Pancreas (tissue), 10 donors: ENCODE measurements around the gene TTC13. TPM values are rescaled to one million over a fixed set of nuclear protein-coding genes. Genes with fewer than 3 reads are reported as not detected.

ENCODE experiments used
- ATAC-seq, 4 donors: fragments of 200-7000 bp; cut with Tn5 transposase; one replicate each; pipeline versions ENCODE4 v1.8.0 to v1.9.1; 2020; ENCODE audit warnings: mild to moderate bottlenecking in 4 of 4, moderate library complexity in 4 of 4
- DNase-seq, 6 donors: peaks; one replicate each; pipeline ENCODE4 v3.0.0-alpha.2; 2020
- FAIRE-seq: peaks from 2 replicates; lab custom pipeline; 2012; peaks lifted over from hg19 to GRCh38; lab: Jason Lieb, UNC
- H3K27ac ChIP-seq, 4 donors: fragments of 200-600 bp; sonication (generic); 1 replicate in 3 of 4; 2 replicates in 1 of 4; pipeline versions ENCODE4 v1.5.0 to v1.8.0; 2020
- H3K27me3 ChIP-seq, 4 donors: fragments of 200-600 bp; one replicate each; pipeline ENCODE4 v1.8.0; 2021
- H3K36me3 ChIP-seq, 3 donors: fragments of 200-600 bp; sonication (generic) in 1 of 3; one replicate each; pipeline versions ENCODE4 v1.5.0 to v1.8.0; 2020 to 2021
- H3K4me1 ChIP-seq, 3 donors: fragments of 200-600 bp; one replicate each; pipeline ENCODE4 v1.8.0; 2021
- H3K4me3 ChIP-seq, 4 donors: fragments of 200-600 bp; sonication (generic) in 2 of 4; one replicate each; pipeline versions ENCODE4 v1.5.0 to v1.8.0; 2020 to 2021
- H3K9me3 ChIP-seq, 4 donors: fragments of 200-600 bp; one replicate each; pipeline ENCODE4 v1.8.0; 2021
- WGBS, 2 donors: extraction: QIAGEN DNeasy Blood & Tissue Kit; methylation state at CpG; one replicate each; pipeline ENCODE4 v1.1.7; 2013; 5-methylcytosine and 5-hydroxymethylcytosine counted together
- intact Hi-C, 3 donors: fragments of 100-400 bp; cut with DNase I; formaldehyde crosslinking; loops; one replicate each; pipeline versions ENCODE4 v1.11.1 to v1.14.2; 2022
- polyA plus RNA-seq, 2 donors: library from polyadenylated mRNA; stranded (reverse); fragments of 200-250 nt; gene quantifications; one replicate each; pipeline ENCODE4 v1.2.3, GENCODE V29; 2013
- total RNA-seq, 6 donors: library from RNA; stranded (reverse); fragmentation: NEBNext Ultra II Directional in 4 of 6; extraction: Animal tissue kit (Norgen Biotek cat#: 25700) in 4 of 6; gene quantifications; one replicate each; pipeline versions ENCODE4 v1.2.1 to v1.2.4, GENCODE V29; 2021 to 2023
- TF ChIP-seq, protein P1 (sequence below), 4 donors: fragments of 200-600 bp; sonication (generic) in 3 of 4; IDR thresholded peaks; one replicate each; pipeline versions ENCODE4 v1.5.0 to v1.8.0; 2021; ENCODE audit warnings: antibody characterized with exemption in 4 of 4
- donor health status: healthy with polysubstance abuse.
- donor health status: DM: no; HTN: no; CAD: no; lungs with moderate emphysema.
- donor health status: DM: no; HTN: no; CAD: no.
- donor health status: control.
- donor health status: control.
- donor health status: Bipolar disorder and iron deficiency.
- donor health status: DM: yes; HTN: yes; CAD: no.
- donor health status: DM: no; HTN: no; CAD: no.
- donor health status: DM: no; HTN: no; CAD: no.
- donor health status: DM: yes; HTN: yes; CAD: no.

Gene TTC13
- total and polyA plus RNA-seq, 8 donors: 5.3 to 17.0 (median 8.8) TPM

DNA sequence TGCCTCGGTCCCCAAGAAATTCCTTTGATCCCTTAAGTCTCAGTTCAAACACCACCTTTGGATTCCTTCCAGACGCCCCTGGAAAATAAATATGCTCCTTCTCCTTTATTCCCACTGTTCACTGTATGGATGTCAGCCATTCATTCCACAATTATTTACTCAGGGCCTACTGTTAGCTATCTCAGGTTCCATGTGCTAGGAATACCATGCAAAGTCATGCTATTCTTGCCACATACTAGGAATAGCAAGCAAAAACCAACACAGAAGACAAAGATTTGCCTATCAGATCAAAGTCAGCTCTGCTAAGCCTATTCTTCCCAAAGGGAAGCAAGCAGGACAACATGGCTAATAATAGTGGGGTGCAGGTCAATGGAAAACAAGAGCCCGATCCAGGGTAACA, 29.8 kb downstream of the TTC13 start:
- FAIRE-seq: no peak

DNA sequence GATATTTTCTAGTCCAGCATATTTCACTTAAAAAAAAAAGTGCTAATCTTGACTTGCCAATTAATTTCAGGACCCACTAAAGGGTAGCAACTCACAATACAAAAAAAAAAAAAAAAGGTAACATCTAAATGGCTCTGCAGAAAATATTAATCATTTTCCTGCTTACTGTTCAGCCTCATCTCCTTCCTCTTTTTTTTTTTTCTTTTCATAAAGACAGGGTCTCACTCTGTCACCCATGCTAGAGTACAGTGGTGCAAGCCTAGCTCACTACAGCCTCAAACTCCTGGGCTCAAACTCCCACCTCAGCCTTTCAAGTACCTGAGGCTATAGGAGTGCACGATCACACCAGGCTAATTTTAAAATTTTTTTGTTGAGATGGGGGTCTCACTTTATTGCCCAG, 30.4 kb downstream of the TTC13 start:
- no peaks in the 10 kb centered on the region for H3K9me3 ChIP-seq
- no peak overlapping the region for H3K27ac ChIP-seq
- ATAC-seq (no peak), FAIRE-seq (no peak), DNase-seq (no peak)
- H3K4me3 ChIP-seq: no peak overlapping the region
- no peaks in the 10 kb centered on the region for H3K27me3 ChIP-seq
- intact Hi-C loops: no loop called here
- TF ChIP-seq, protein P1, sequence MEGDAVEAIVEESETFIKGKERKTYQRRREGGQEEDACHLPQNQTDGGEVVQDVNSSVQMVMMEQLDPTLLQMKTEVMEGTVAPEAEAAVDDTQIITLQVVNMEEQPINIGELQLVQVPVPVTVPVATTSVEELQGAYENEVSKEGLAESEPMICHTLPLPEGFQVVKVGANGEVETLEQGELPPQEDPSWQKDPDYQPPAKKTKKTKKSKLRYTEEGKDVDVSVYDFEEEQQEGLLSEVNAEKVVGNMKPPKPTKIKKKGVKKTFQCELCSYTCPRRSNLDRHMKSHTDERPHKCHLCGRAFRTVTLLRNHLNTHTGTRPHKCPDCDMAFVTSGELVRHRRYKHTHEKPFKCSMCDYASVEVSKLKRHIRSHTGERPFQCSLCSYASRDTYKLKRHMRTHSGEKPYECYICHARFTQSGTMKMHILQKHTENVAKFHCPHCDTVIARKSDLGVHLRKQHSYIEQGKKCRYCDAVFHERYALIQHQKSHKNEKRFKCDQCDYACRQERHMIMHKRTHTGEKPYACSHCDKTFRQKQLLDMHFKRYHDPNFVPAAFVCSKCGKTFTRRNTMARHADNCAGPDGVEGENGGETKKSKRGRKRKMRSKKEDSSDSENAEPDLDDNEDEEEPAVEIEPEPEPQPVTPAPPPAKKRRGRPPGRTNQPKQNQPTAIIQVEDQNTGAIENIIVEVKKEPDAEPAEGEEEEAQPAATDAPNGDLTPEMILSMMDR (IDR thresholded peaks at IDR 0.05): no peak
- H3K36me3 ChIP-seq: no peaks in the 10 kb centered on the region
- H3K4me1 ChIP-seq: no peaks in the 10 kb centered on the region
- 90 to 95% methylated on average over 1 of the region's 1 CpG for WGBS, 2 donors

More for the DNA sequence above, 29.8 kb downstream of the TTC13 start:
- no peaks in the 10 kb centered on the region for H3K27me3 ChIP-seq
- 83 to 86% methylated on average over 3 of the region's 3 CpGs for WGBS, 2 donors
- no peak overlapping the region for H3K4me3 ChIP-seq
- intact Hi-C loops: no loop called here
- no peaks in the 10 kb centered on the region for H3K9me3 ChIP-seq
- H3K4me1 ChIP-seq: no peaks in the 10 kb centered on the region
- no peak for DNase-seq
- no peaks in the 10 kb centered on the region for H3K36me3 ChIP-seq
- TF ChIP-seq, protein P1 (IDR thresholded peaks at IDR 0.05): no peak
- no peak for ATAC-seq
- H3K27ac ChIP-seq: no peak overlapping the region

GRCh38 chr1:230943048-230943593, 35.5 kb downstream of the TTC13 start:
- Histone ChIP-seq H3K27ac (no peak overlapping the region), H3K4me1 (peaks cover 9 to 14% (median 13%) of the 10 kb centered on the region in 3 donors), H3K27me3 (no peaks in the 10 kb centered on the region), H3K9me3 (no peaks in the 10 kb centered on the region), H3K36me3 (no peaks in the 10 kb centered on the region), H3K4me3 (no peak overlapping the region)
- TF ChIP-seq, protein P1 (IDR thresholded peaks at IDR 0.05): no peak
- ATAC-seq: no peak
- intact Hi-C loops: no loop called here
- no peak for DNase-seq
- 98 to 99% methylated on average over 2 of the region's 2 CpGs for WGBS, 2 donors
- no peak for FAIRE-seq

GRCh38 chr1:230940848-230941247, 37.8 kb downstream of the TTC13 start:
- Histone ChIP-seq H3K27ac (no peak overlapping the region), H3K4me3 (no peak overlapping the region), H3K27me3 (no peaks in the 10 kb centered on the region), H3K4me1 (peaks cover 9 to 14% (median 13%) of the 10 kb centered on the region in 3 donors), H3K9me3 (no peaks in the 10 kb centered on the region), H3K36me3 (no peaks in the 10 kb centered on the region)
- DNase-seq: no peak
- intact Hi-C loops: no loop called here
- ATAC-seq: no peak
- no peak for FAIRE-seq
- TF ChIP-seq, protein P1 (IDR thresholded peaks at IDR 0.05): no peak
- 96 to 100% methylated on average over 1 of the region's 1 CpG for WGBS, 2 donors

DNA sequence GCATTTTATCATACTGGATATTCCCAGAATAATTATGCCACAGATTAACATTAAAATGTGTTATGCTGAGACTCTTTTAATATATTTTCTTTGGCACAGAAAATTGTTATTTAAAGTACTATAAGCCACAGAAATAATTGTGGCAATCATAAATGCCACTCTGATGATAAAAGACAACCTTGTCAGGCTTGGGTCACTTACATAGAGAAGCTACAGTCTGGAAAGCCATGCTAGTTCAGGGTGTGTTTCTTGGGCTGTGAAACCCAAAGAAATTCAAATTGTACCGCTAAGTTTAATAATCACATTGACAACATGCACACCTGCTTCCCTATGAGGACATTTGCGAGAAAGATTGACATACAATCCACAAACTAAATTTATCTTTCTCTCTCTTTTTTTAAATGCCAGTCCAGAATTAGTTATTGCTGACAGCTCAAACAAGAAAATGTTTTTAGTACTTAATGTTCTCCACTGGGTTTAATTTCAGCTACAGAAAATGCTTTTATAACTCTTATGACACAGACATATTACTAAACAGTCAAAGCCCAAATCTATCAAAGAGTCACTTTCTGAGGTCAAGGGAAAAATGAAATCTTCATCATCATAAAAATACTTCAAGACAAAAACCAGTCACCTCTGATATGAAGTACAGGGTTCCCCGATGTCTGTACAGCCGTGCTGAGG, 38.7 kb downstream of the TTC13 start:
- Histone ChIP-seq H3K9me3 (no peaks in the 10 kb centered on the region), H3K4me3 (no peak overlapping the region), H3K36me3 (no peaks in the 10 kb centered on the region), H3K27ac (no peak overlapping the region), H3K27me3 (no peaks in the 10 kb centered on the region), H3K4me1 (peaks cover 9 to 14% (median 13%) of the 10 kb centered on the region in 3 donors)
- TF ChIP-seq, protein P1 (IDR thresholded peaks at IDR 0.05): no peak
- intact Hi-C loops: no loop called here
- DNase-seq: no peak
- no peak for ATAC-seq
- FAIRE-seq: no peak
- 47 to 54% methylated on average over 4 of the region's 4 CpGs for WGBS, 2 donors
